Measurements from ENCODE around the gene MTFMT. TPM values are rescaled to one million over a fixed set of nuclear protein-coding genes. Genes with fewer than 3 reads are reported as not detected.

Gene MTFMT
- total and polyA plus RNA-seq, 2 experiments from 2014 or later = 19.0 to 36.0 TPM

GRCh38 chr15:65054333-65055200 lies 25.1 kb upstream of the MTFMT start:
- H3K27ac Mint-ChIP-seq = no peak overlapping the region

DNA sequence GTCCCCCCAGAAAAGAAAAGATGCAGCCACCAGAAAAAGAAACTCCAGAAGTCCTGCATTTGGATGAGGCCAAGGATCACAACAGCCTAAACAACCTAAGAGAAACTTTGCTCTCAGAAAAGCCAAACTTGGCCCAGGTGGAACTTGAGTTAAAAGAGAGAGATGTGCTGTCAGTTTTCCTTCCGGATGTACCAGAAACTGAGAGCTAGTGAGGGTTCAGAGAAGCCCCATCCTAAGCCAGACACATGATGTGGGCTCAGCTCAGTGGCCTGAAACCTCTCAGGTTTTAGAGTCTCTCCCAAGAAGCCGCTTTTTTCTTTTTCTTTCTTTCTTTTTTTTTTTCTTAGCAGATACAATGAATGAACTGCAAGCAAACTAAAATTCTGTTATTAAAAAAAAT lies 23.5 kb upstream of the MTFMT start:
- Mint-ChIP-seq H3K9me3 (no peaks in the 10 kb centered on the region), H3K27me3 (ENCODE audit: insufficient read depth, low read depth, poor library complexity) (peaks cover 11% of the 10 kb centered on the region), H3K36me3 (ENCODE audit: low read depth) (peaks cover 2% of the 10 kb centered on the region; the same call in 1 of the 3 replicates), H3K27ac (no peak overlapping the region), H3K4me3 (no peak overlapping the region), H3K4me1 (peaks cover 7% of the 10 kb centered on the region; the same call in 2 of the 3 replicates)
- H3K27ac ChIP-seq (ENCODE audit: low read depth) = no peak overlapping the region
- no peak overlapping the region for H3K4me2 ChIP-seq
- H3K79me2 ChIP-seq (replicated peaks; ENCODE audit: insufficient read depth) = no peaks in the 10 kb centered on the region
- H3K4me3 ChIP-seq = no peak overlapping the region
- no peaks in the 10 kb centered on the region for H3K36me3 ChIP-seq (ENCODE audit: insufficient read depth)
- no peaks in the 10 kb centered on the region for H3K9me2 ChIP-seq (ENCODE audit: insufficient read depth)
- H3F3A ChIP-seq (replicated peaks; ENCODE audit: low read depth) = 0 out of 2 replicates have a peak, but pooled peaks cover 4% of the 10 kb centered on the region
- H3K4me1 ChIP-seq (ENCODE audit: insufficient read depth) = no peaks in the 10 kb centered on the region
- ATAC-seq (no peak), DNase-seq (ENCODE audit: low spot score) (no peak)
- no peaks in the 10 kb centered on the region for H4K20me1 ChIP-seq (replicated peaks; ENCODE audit: insufficient read depth)
- H3K27me3 ChIP-seq (ENCODE audit: insufficient read depth) = no peaks in the 10 kb centered on the region
- no peak overlapping the region for H2AFZ ChIP-seq
- TF ChIP-seq, protein P1, sequence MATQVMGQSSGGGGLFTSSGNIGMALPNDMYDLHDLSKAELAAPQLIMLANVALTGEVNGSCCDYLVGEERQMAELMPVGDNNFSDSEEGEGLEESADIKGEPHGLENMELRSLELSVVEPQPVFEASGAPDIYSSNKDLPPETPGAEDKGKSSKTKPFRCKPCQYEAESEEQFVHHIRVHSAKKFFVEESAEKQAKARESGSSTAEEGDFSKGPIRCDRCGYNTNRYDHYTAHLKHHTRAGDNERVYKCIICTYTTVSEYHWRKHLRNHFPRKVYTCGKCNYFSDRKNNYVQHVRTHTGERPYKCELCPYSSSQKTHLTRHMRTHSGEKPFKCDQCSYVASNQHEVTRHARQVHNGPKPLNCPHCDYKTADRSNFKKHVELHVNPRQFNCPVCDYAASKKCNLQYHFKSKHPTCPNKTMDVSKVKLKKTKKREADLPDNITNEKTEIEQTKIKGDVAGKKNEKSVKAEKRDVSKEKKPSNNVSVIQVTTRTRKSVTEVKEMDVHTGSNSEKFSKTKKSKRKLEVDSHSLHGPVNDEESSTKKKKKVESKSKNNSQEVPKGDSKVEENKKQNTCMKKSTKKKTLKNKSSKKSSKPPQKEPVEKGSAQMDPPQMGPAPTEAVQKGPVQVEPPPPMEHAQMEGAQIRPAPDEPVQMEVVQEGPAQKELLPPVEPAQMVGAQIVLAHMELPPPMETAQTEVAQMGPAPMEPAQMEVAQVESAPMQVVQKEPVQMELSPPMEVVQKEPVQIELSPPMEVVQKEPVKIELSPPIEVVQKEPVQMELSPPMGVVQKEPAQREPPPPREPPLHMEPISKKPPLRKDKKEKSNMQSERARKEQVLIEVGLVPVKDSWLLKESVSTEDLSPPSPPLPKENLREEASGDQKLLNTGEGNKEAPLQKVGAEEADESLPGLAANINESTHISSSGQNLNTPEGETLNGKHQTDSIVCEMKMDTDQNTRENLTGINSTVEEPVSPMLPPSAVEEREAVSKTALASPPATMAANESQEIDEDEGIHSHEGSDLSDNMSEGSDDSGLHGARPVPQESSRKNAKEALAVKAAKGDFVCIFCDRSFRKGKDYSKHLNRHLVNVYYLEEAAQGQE (IDR thresholded peaks at IDR 0.05; ENCODE audit: unreplicated experiment) = no peak
- TF ChIP-seq, protein P2, sequence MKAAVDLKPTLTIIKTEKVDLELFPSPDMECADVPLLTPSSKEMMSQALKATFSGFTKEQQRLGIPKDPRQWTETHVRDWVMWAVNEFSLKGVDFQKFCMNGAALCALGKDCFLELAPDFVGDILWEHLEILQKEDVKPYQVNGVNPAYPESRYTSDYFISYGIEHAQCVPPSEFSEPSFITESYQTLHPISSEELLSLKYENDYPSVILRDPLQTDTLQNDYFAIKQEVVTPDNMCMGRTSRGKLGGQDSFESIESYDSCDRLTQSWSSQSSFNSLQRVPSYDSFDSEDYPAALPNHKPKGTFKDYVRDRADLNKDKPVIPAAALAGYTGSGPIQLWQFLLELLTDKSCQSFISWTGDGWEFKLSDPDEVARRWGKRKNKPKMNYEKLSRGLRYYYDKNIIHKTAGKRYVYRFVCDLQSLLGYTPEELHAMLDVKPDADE (IDR thresholded peaks at IDR 0.05) = no peak
- TF ChIP-seq EZH2 (IDR thresholded peaks at IDR 0.05; ENCODE audit: low read depth, unreplicated experiment) (no peak), CREB1 (CRISPR knock-in tag; IDR thresholded peaks at IDR 0.05; ENCODE audit: low read depth) (no peak), JUNB (IDR thresholded peaks at IDR 0.05; ENCODE audit: unreplicated experiment) (no peak)

More at GRCh38 chr15:65054333-65055200, 25.1 kb upstream of the MTFMT start:
- TF ChIP-seq, protein P3, sequence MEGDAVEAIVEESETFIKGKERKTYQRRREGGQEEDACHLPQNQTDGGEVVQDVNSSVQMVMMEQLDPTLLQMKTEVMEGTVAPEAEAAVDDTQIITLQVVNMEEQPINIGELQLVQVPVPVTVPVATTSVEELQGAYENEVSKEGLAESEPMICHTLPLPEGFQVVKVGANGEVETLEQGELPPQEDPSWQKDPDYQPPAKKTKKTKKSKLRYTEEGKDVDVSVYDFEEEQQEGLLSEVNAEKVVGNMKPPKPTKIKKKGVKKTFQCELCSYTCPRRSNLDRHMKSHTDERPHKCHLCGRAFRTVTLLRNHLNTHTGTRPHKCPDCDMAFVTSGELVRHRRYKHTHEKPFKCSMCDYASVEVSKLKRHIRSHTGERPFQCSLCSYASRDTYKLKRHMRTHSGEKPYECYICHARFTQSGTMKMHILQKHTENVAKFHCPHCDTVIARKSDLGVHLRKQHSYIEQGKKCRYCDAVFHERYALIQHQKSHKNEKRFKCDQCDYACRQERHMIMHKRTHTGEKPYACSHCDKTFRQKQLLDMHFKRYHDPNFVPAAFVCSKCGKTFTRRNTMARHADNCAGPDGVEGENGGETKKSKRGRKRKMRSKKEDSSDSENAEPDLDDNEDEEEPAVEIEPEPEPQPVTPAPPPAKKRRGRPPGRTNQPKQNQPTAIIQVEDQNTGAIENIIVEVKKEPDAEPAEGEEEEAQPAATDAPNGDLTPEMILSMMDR (conservative IDR thresholded peaks at IDR 0.05; ENCODE audit: low read depth in 2 of 2) = peak; percentile 84 to 99
- TF ChIP-seq, protein P2 (IDR thresholded peaks at IDR 0.05) = no peak
- Histone ChIP-seq H4K20me1 (replicated peaks; ENCODE audit: insufficient read depth) (no peaks in the 10 kb centered on the region), H3K27me3 (ENCODE audit: insufficient read depth) (no peaks in the 10 kb centered on the region), H2AFZ (no peak overlapping the region), H3K9me2 (ENCODE audit: insufficient read depth) (no peaks in the 10 kb centered on the region), H3F3A (replicated peaks; ENCODE audit: low read depth) (0 out of 2 replicates have a peak, but pooled peaks cover 4% of the 10 kb centered on the region), H3K79me2 (replicated peaks; ENCODE audit: insufficient read depth) (no peaks in the 10 kb centered on the region), H3K4me2 (no peak overlapping the region), H3K4me3 (no peak overlapping the region), H3K36me3 (ENCODE audit: insufficient read depth) (no peaks in the 10 kb centered on the region), H3K4me1 (ENCODE audit: insufficient read depth) (no peaks in the 10 kb centered on the region), H3K27ac (ENCODE audit: low read depth) (no peak overlapping the region)
- peaks cover 2% of the 10 kb centered on the region; the same call in 1 of the 3 replicates for H3K36me3 Mint-ChIP-seq (ENCODE audit: low read depth)
- H3K27me3 Mint-ChIP-seq (ENCODE audit: insufficient read depth, low read depth, poor library complexity) = peaks cover 8% of the 10 kb centered on the region
- no peak overlapping the region for H3K4me3 Mint-ChIP-seq
- peak; percentile 84 for ATAC-seq
- DNase-seq (ENCODE audit: low spot score) = peak; percentile 85
- H3K4me1 Mint-ChIP-seq = peaks cover 6% of the 10 kb centered on the region; the same call in 2 of the 3 replicates
- H3K9me3 Mint-ChIP-seq = no peaks in the 10 kb centered on the region
